GM19099 (cell line): Measurements from ENCODE around the gene SELENOO.

ENCODE experiments used
- POLR2A ChIP-seq: IDR thresholded peaks from 3 replicates; pipeline ENCODE4 v1.6.1; 2011; ENCODE audit warnings: low read depth; ENCODE audit not compliant: insufficient read length; ENCODE audit errors: extremely low read depth

Gene SELENOO

GRCh38 chr22:50246242-50247175, 45.7 kb downstream of the SELENOO start:
- TF ChIP-seq POLR2A: peak; percentile 16

GRCh38 chr22:50247748-50248147, 46.9 kb downstream of the SELENOO start:
- no peak for TF ChIP-seq POLR2A

GRCh38 chr22:50248196-50249081, 47.6 kb downstream of the SELENOO start:
- TF ChIP-seq POLR2A: no peak

GRCh38 chr22:50249341-50250248, 48.8 kb downstream of the SELENOO start:
- TF ChIP-seq POLR2A: no peak

GRCh38 chr22:50250249-50250554, 49.4 kb downstream of the SELENOO start:
- TF ChIP-seq POLR2A: no peak

- TF ChIP-seq POLR2A: peak; percentile 73
Observed at GRCh38 chr22:50250555-50251476, 50.0 kb downstream of the SELENOO start, which contains the start of gene HDAC10. Gene HDAC10 (minus strand): TSS chr22:50251265. CDS start chr22:50251032, 233 bp downstream.

GRCh38 chr22:50251477-50252081, 50.8 kb downstream of the SELENOO start:
- TF ChIP-seq POLR2A: no peak

GRCh38 chr22:50252082-50253045, 51.6 kb downstream of the SELENOO start:
- no peak for TF ChIP-seq POLR2A

GRCh38 chr22:50253046-50253915, 52.5 kb downstream of the SELENOO start:
- TF ChIP-seq POLR2A: no peak

- no peak for TF ChIP-seq POLR2A
Observed at GRCh38 chr22:50253941-50254340, 53.1 kb downstream of the SELENOO start.

GRCh38 chr22:50255099-50255498, 54.3 kb downstream of the SELENOO start:
- no peak for TF ChIP-seq POLR2A
